Testis (tissue), 3 donors: ENCODE data around the gene GARNL3. TPM values are rescaled to one million over a fixed set of nuclear protein-coding genes. Genes with fewer than 3 reads are reported as not detected.

Experiments
- DNase-seq: peaks from one replicate; pipeline ENCODE4 v3.0.0-alpha.2; 2019
- H3K27ac ChIP-seq, 2 donors: fragments of 200-600 bp; sonication (generic); one replicate each; pipeline ENCODE4 v1.5.1; 2019
- H3K27me3 ChIP-seq: fragments of 200-600 bp; sonication (generic); one replicate; pipeline ENCODE4 v1.5.1; 2019
- H3K36me3 ChIP-seq: fragments of 200-600 bp; sonication (generic); one replicate; pipeline ENCODE4 v1.5.1; 2017; ENCODE audit warnings: low read depth; ENCODE audit errors: missing control alignments
- H3K4me1 ChIP-seq: fragments of 200-600 bp; sonication (generic); one replicate; pipeline ENCODE4 v1.5.1; 2019
- H3K4me3 ChIP-seq, 2 donors: fragments of 200-600 bp; sonication (generic); one replicate each; pipeline ENCODE4 v1.5.1; 2017 to 2019
- H3K9me3 ChIP-seq: fragments of 200-600 bp; sonication (generic); one replicate; pipeline ENCODE4 v1.5.1; 2017
- POLR2A ChIP-seq: fragments of 450-650 bp; IDR thresholded peaks from one replicate; pipeline ENCODE4 v1.6.1; 2017; ENCODE audit warnings: antibody characterized with exemption, mild to moderate bottlenecking, moderate library complexity
- whole genome bisulfite sequencing, 2 donors: methylation state at CpG; one replicate each; pipeline ENCODE4 v1.1.5; 2018; 5-methylcytosine and 5-hydroxymethylcytosine counted together
- intact Hi-C: fragments of 100-400 bp; cut with DNase I; formaldehyde crosslinking; loops from one replicate; pipeline ENCODE4 v1.15.1; 2023; ENCODE audit warnings: low total_unique reads
- polyA plus RNA-seq: library from polyadenylated mRNA; stranded (reverse); fragments of 350-450 nt; fragmentation: Illumina TruSeq; extraction: RNeasy Lipid Tissue Mini Kit (QIAGEN cat#74804); gene quantifications from one replicate; pipeline ENCODE4 v1.2.3, GENCODE V29; 2014; ENCODE audit warnings: low read depth, low replicate concordance; ENCODE audit not compliant: insufficient read depth
- total RNA-seq, 2 donors: library from RNA; depleted of rRNA; stranded (reverse); fragments of >200 nt; gene quantifications; one replicate each; pipeline ENCODE4 v1.2.3, GENCODE V29; 2016
- TF ChIP-seq, protein P1 (sequence below), 3 experiments: fragments of 450-650 bp in 2 of 3; fragments of 200-600 bp in 1 of 3; sonication (generic) in 1 of 3; IDR thresholded peaks; one replicate each; pipeline ENCODE4 v1.5.1; 2016 to 2019; ENCODE audit warnings: antibody characterized with exemption in 3 of 3, mild to moderate bottlenecking in 2 of 3, moderate library complexity in 1 of 3

GARNL3 gene
- total and polyA plus RNA-seq, 3 donors from 2014 or later = 12.9 to 42.8 (median 25.9) TPM

DNA sequence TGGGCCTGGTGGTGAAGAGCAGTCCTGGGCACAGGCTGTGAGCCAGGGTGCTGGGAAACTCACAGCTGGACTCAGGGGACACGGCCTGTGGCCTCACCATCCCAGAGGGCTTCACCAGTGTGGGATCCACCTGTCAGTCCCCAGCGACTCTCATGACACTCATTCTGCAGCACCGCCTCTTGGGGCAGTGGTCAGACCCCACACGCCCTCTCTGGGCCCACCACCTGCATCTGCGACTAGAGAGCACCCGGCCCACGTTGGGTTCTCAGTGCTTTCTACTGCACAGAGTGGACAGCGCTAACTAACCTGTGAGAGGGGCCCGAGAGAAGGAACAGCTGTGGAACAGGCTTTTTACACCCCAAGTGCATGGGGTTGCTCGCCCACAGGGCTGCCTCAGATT, 45.8 kb upstream of the GARNL3 start:
- H3K36me3 ChIP-seq = no peaks in the 10 kb centered on the region
- no peak overlapping the region for H3K4me3 ChIP-seq
- no peaks in the 10 kb centered on the region for H3K9me3 ChIP-seq
- DNase-seq = no peak
- H3K27me3 ChIP-seq = no peaks in the 10 kb centered on the region
- no peak overlapping the region for H3K27ac ChIP-seq
- intact Hi-C loops = no loop called here
- 84 to 97% methylated on average over 5 to 10 of the region's 10 CpGs for WGBS, 2 donors
- H3K4me1 ChIP-seq = peaks cover 2% of the 10 kb centered on the region
- TF ChIP-seq, protein P1, sequence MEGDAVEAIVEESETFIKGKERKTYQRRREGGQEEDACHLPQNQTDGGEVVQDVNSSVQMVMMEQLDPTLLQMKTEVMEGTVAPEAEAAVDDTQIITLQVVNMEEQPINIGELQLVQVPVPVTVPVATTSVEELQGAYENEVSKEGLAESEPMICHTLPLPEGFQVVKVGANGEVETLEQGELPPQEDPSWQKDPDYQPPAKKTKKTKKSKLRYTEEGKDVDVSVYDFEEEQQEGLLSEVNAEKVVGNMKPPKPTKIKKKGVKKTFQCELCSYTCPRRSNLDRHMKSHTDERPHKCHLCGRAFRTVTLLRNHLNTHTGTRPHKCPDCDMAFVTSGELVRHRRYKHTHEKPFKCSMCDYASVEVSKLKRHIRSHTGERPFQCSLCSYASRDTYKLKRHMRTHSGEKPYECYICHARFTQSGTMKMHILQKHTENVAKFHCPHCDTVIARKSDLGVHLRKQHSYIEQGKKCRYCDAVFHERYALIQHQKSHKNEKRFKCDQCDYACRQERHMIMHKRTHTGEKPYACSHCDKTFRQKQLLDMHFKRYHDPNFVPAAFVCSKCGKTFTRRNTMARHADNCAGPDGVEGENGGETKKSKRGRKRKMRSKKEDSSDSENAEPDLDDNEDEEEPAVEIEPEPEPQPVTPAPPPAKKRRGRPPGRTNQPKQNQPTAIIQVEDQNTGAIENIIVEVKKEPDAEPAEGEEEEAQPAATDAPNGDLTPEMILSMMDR (IDR thresholded peaks at IDR 0.05) = no peak

DNA sequence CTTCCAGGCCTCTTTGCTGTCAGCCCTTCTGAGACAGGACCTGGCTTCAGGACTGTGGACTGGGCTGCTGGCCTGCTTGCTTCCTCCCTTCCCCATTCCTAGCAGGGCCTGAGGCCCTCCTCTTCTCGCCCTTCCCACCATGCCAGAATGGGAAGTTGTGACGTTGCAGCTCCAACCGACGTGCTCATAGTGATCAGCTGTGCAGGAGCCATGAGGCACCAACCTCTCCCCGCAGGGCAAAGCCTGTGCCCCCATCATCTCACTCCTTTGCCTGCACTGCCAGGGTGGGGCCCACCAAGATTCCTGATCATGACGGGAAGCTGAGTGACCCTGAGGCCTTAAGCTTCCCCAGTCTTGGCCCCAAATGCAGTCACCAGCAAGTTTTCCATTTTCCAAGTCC, 45.1 kb upstream of the GARNL3 start:
- WGBS, 2 donors = 76 to 78% methylated on average over 4 to 6 of the region's 6 CpGs
- Histone ChIP-seq H3K9me3 (no peaks in the 10 kb centered on the region), H3K27ac (no peak overlapping the region), H3K4me3 (no peak overlapping the region), H3K36me3 (no peaks in the 10 kb centered on the region), H3K27me3 (no peaks in the 10 kb centered on the region), H3K4me1 (peaks cover 9% of the 10 kb centered on the region)
- DNase-seq = no peak
- intact Hi-C loops = no loop called here
- TF ChIP-seq, protein P1 (IDR thresholded peaks at IDR 0.05) = no peak
- no peak for TF ChIP-seq POLR2A

DNA sequence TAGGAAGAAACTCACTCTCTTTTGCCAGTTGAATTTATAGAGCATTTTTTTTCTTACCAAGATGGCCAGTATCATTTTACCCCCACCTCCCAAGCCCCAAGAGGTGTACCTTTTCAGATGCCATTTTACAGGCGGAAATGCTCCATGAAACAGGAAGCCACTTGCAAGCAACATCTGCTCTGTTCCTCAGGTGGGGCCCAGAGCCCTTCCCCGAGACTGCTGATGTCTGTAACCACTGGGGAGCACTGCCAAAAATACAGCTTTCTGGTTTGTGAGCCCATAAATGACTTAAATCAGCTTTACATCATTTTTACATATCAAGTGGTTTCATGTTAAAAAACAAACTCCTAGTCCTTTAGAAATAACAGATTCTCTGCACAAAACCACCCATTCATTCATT, 42.9 kb upstream of the GARNL3 start:
- no peak for DNase-seq
- Histone ChIP-seq H3K4me1 (peaks cover 9% of the 10 kb centered on the region), H3K9me3 (no peaks in the 10 kb centered on the region), H3K4me3 (no peak overlapping the region), H3K27ac (no peak overlapping the region), H3K36me3 (no peaks in the 10 kb centered on the region), H3K27me3 (no peaks in the 10 kb centered on the region)
- TF ChIP-seq POLR2A = no peak
- TF ChIP-seq, protein P1 (IDR thresholded peaks at IDR 0.05) = no peak
- intact Hi-C loops = no loop called here
- 73 to 91% methylated on average over 2 of the region's 2 CpGs for WGBS, 2 donors

DNA sequence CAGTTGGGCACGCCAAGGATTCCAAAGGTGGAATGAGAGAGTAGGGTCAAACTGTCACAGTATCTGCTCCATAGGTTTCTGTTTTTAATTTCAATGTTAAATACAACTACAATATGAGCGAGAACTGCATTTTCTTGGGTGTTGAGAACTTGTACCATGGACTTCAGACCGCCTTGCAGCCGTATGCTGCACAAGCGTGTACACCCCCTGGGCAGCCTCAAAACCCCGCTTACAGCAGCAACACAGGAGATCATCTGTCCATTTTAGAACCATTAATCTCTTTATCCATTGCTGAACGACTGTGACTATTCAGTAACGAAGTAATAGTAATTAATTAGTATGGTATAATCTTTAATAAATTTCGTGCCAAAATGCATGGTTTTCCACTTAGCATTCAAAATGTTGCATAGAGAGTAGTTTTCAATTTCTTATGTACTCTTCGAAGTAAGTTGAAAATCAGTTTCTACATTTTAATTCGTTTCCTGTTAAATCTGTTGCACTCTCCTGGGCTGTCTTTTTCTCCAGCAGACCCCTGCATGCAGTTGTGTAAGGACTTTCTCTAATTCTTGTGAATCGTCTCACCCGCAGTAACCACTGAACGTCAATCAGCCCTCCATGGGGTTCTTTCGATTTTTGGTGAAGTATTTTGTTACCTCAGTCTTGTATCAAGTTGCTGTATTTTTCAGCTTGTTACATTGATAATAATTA, 42.0 kb upstream of the GARNL3 start:
- intact Hi-C loops = no loop called here
- Histone ChIP-seq H3K9me3 (no peaks in the 10 kb centered on the region), H3K4me3 (no peak overlapping the region), H3K4me1 (peaks cover 9% of the 10 kb centered on the region), H3K27me3 (no peaks in the 10 kb centered on the region), H3K36me3 (no peaks in the 10 kb centered on the region), H3K27ac (no peak overlapping the region)
- TF ChIP-seq, protein P1 (IDR thresholded peaks at IDR 0.05) = no peak
- no peak for TF ChIP-seq POLR2A
- no peak for DNase-seq
- WGBS, 2 donors = 74 to 77% methylated on average over 15 of the region's 15 CpGs

DNA sequence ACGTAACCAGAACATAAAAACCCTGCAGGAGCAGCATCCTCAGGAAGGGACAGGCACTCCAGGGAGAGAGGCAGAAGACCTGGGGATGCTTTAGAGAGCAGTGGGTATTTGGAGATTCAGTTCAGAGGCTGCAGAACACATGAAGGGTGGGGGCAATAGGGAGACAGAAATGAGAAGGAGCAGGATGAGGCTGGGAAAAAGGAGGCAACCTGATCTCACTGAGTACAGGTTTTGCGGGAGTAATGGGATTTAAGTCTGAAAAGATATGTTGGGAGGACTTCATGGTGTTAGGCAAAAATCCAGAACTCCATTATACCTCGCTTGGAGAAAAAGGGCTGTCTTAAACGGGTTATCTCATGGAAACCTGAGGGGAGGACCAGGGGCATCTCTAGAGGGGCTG, 41.3 kb upstream of the GARNL3 start:
- H3K4me3 ChIP-seq = no peak overlapping the region
- no peak overlapping the region for H3K27ac ChIP-seq
- no peak for TF ChIP-seq POLR2A
- TF ChIP-seq, protein P1 (IDR thresholded peaks at IDR 0.05) = no peak
- no peak for DNase-seq
- H3K27me3 ChIP-seq = no peaks in the 10 kb centered on the region
- 32 to 36% methylated on average over 4 of the region's 4 CpGs for WGBS, 2 donors
- peaks cover 9% of the 10 kb centered on the region for H3K4me1 ChIP-seq
- no peaks in the 10 kb centered on the region for H3K36me3 ChIP-seq
- H3K9me3 ChIP-seq = no peaks in the 10 kb centered on the region
- intact Hi-C loops = no loop called here
